NCI-H187 (cell line): ENCODE results near the gene MPHOSPH8.

Source experiments
- DNase-seq, 2 experiments: peaks; one replicate each; lab custom pipeline; 2025; lab: John Stamatoyannopoulos, UW

The MPHOSPH8 gene

GRCh38 chr13:19633479-19634255 lies at the start of gene MPHOSPH8:
Gene MPHOSPH8 (plus strand): TSS chr13:19633659. CDS start chr13:19633749, 90 bp downstream.
- peak; percentile 69 to 77 for DNase-seq

GRCh38 chr13:19586904-19587634 lies 46.4 kb upstream of the MPHOSPH8 start:
- no peak for DNase-seq

- DNase-seq = no peak
Measured at GRCh38 chr13:19587635-19588300, 45.7 kb upstream of the MPHOSPH8 start.

GRCh38 chr13:19589312-19589711 lies 44.1 kb upstream of the MPHOSPH8 start:
- DNase-seq = no peak

GRCh38 chr13:19590423-19590822 lies 43.0 kb upstream of the MPHOSPH8 start:
- no peak for DNase-seq

- no peak for DNase-seq
Measured at GRCh38 chr13:19591864-19592263, 41.6 kb upstream of the MPHOSPH8 start.

GRCh38 chr13:19592657-19593180 lies 40.7 kb upstream of the MPHOSPH8 start:
- no peak for DNase-seq

GRCh38 chr13:19596086-19596485 lies 37.4 kb upstream of the MPHOSPH8 start:
- no peak for DNase-seq

GRCh38 chr13:19596960-19597361 lies 36.5 kb upstream of the MPHOSPH8 start:
- no peak for DNase-seq

GRCh38 chr13:19597523-19597922 lies 35.9 kb upstream of the MPHOSPH8 start:
- DNase-seq = no peak

GRCh38 chr13:19601749-19602725 lies 31.4 kb upstream of the MPHOSPH8 start:
- no peak for DNase-seq

- no peak for DNase-seq
Measured at GRCh38 chr13:19604306-19604705, 29.2 kb upstream of the MPHOSPH8 start.

- no peak for DNase-seq
Measured at GRCh38 chr13:19605161-19605955, 28.1 kb upstream of the MPHOSPH8 start.

- no peak for DNase-seq
Measured at GRCh38 chr13:19606152-19606551, 27.3 kb upstream of the MPHOSPH8 start.

GRCh38 chr13:19606737-19607136 lies 26.7 kb upstream of the MPHOSPH8 start:
- DNase-seq = no peak

- no peak for DNase-seq
Measured at GRCh38 chr13:19607523-19608078, 25.9 kb upstream of the MPHOSPH8 start.

- no peak for DNase-seq
Measured at GRCh38 chr13:19618977-19619376, 14.5 kb upstream of the MPHOSPH8 start.

- DNase-seq = no peak
Measured at GRCh38 chr13:19622193-19622592, 11.3 kb upstream of the MPHOSPH8 start.

GRCh38 chr13:19624265-19624664 lies 9.2 kb upstream of the MPHOSPH8 start:
- no peak for DNase-seq

GRCh38 chr13:19632915-19633478 lies 462 bp upstream of the MPHOSPH8 start:
- no peak for DNase-seq
